ENCODE measurements around the gene GUCY1A1.

GUCY1A1 gene

GRCh38 chr4:155667568-155668511 lies 1.2 kb downstream of the GUCY1A1 start:
- TF ChIP-seq Cebpa-rat (IDR thresholded peaks at IDR 0.05) = no peak
- Histone ChIP-seq H3K4me2 (peak overlapping the region; percentile 83 to 100 (median 98)), H3K27me3 (peaks cover 39 to 64% (median 54%) of the 10 kb centered on the region in 11 experiments), H3K36me3 (no peaks in the 10 kb centered on the region), H3K4me3 (peak overlapping the region; percentile 59 to 77 (median 70)), H3K4me1 (peaks cover 4 to 27% (median 18%) of the 10 kb centered on the region in 10 experiments; a peak in 13 of 20 replicates), H3K27ac (peak overlapping the region in 9 of 11 experiments; percentile 50 to 81 (median 70); a peak in 18 of 22 replicates), H3K9me3 (replicated peaks in 1 of 11) (no peaks in the 10 kb centered on the region), H3K9ac (peak overlapping the region; percentile 51 to 81 (median 76); a peak in 21 of 22 replicates), H4K20me1 (no peaks in the 10 kb centered on the region; a peak in 1 of 22 replicates)

DNA sequence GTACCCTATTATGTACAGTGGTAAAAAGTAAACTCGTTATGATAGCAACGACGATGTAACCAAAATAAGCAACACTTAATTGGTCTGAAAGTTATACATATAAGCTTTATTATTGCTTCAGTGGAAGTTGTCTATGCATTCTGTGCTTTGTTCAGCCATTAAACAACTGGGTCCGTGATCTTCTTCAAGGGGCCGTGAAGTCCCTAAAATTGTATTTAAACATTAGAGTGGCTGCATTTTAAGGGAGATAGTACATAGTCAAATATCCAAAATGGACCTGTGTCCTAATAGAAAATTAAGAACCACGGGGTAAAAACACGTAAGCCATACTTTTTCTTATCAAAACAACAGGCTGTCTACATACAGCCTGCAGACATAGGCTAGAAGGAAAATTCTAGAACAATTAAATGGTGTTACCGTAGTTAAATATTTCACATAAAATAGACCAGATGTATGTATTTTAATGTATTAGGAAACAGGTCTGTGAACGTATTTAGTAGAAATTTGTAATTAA lies 2.1 kb downstream of the GUCY1A1 start:
- Histone ChIP-seq H4K20me1 (no peaks in the 10 kb centered on the region; a peak in 1 of 22 replicates), H3K27ac (no peak overlapping the region; a peak in 1 of 22 replicates), H3K4me2 (peak overlapping the region; percentile 83 to 100 (median 98); a peak in 18 of 22 replicates), H3K4me1 (peaks cover 5 to 28% (median 18%) of the 10 kb centered on the region in 10 experiments; a peak in 16 of 20 replicates), H3K9me3 (replicated peaks in 1 of 11) (no peaks in the 10 kb centered on the region), H3K36me3 (no peaks in the 10 kb centered on the region), H3K27me3 (peaks cover 39 to 64% (median 54%) of the 10 kb centered on the region in 11 experiments), H3K4me3 (peak overlapping the region in 9 of 10 experiments; percentile 64 to 77 (median 70); a peak in 14 of 20 replicates), H3K9ac (peak overlapping the region in 3 of 11 experiments; percentile 9 to 81 (median 80); a peak in 5 of 22 replicates)
- TF ChIP-seq Cebpa-rat (IDR thresholded peaks at IDR 0.05) = no peak

DNA sequence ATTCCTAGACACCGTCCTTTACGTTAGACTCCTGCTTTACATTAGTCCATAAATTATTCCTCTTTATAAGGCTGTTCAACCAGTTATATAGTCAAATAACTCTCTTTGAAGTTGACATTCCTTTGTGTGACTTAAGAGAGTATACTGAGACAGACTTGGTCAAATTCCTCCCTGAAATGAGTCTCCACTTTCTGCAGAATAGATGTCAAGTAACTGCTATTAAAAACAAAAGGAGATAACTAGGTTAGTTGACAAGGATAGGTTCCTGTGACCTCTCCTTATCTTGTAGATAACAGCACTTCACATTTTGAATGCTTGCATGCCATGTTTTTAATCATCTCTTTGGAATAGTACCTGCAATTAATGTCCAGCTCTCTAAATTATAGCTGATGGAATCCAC lies 5.7 kb downstream of the GUCY1A1 start:
- H3K9me3 ChIP-seq (replicated peaks in 1 of 11) = no peaks in the 10 kb centered on the region
- no peak for TF ChIP-seq Cebpa-rat (IDR thresholded peaks at IDR 0.05)
- H3K4me2 ChIP-seq = no peak overlapping the region
- peaks cover 0 to 56% (median 38%) of the 10 kb centered on the region in 10 experiments; a peak in 18 of 20 replicates for H3K4me1 ChIP-seq
- H3K27me3 ChIP-seq = peaks cover 17 to 34% (median 28%) of the 10 kb centered on the region in 11 experiments
- no peak overlapping the region for H3K27ac ChIP-seq
- no peak overlapping the region for H3K4me3 ChIP-seq
- H3K9ac ChIP-seq = no peak overlapping the region
- H3K36me3 ChIP-seq = no peaks in the 10 kb centered on the region
- H4K20me1 ChIP-seq = no peaks in the 10 kb centered on the region; a peak in 1 of 22 replicates

GRCh38 chr4:155673453-155673979 lies 6.9 kb downstream of the GUCY1A1 start:
- Histone ChIP-seq H3K9me3 (replicated peaks in 1 of 11) (no peaks in the 10 kb centered on the region), H3K4me2 (peak overlapping the region in 4 of 11 experiments; percentile 17 to 80 (median 42); a peak in 5 of 22 replicates), H3K27me3 (peaks cover 5 to 22% (median 16%) of the 10 kb centered on the region in 11 experiments), H3K9ac (no peak overlapping the region), H3K36me3 (no peaks in the 10 kb centered on the region), H3K4me1 (peaks cover 0 to 50% (median 33%) of the 10 kb centered on the region in 10 experiments; a peak in 18 of 20 replicates), H3K4me3 (no peak overlapping the region), H4K20me1 (no peaks in the 10 kb centered on the region), H3K27ac (no peak overlapping the region; a peak in 1 of 22 replicates)
- no peak for TF ChIP-seq Cebpa-rat (IDR thresholded peaks at IDR 0.05)

GRCh38 chr4:155674669-155675071 lies 8.0 kb downstream of the GUCY1A1 start:
- TF ChIP-seq Cebpa-rat (IDR thresholded peaks at IDR 0.05) = no peak
- Histone ChIP-seq H4K20me1 (no peaks in the 10 kb centered on the region), H3K4me2 (peak overlapping the region in 6 of 11 experiments; percentile 39 to 85 (median 78); a peak in 12 of 22 replicates), H3K27ac (peak overlapping the region in 4 of 11 experiments; percentile 85 to 92 (median 87); a peak in 6 of 22 replicates), H3K27me3 (peaks cover 0 to 14% (median 11%) of the 10 kb centered on the region in 11 experiments; a peak in 17 of 22 replicates), H3K9ac (no peak overlapping the region), H3K4me3 (no peak overlapping the region), H3K4me1 (peaks cover 0 to 50% (median 32%) of the 10 kb centered on the region in 10 experiments; a peak in 18 of 20 replicates), H3K36me3 (no peaks in the 10 kb centered on the region), H3K9me3 (replicated peaks in 1 of 11) (no peaks in the 10 kb centered on the region)

DNA sequence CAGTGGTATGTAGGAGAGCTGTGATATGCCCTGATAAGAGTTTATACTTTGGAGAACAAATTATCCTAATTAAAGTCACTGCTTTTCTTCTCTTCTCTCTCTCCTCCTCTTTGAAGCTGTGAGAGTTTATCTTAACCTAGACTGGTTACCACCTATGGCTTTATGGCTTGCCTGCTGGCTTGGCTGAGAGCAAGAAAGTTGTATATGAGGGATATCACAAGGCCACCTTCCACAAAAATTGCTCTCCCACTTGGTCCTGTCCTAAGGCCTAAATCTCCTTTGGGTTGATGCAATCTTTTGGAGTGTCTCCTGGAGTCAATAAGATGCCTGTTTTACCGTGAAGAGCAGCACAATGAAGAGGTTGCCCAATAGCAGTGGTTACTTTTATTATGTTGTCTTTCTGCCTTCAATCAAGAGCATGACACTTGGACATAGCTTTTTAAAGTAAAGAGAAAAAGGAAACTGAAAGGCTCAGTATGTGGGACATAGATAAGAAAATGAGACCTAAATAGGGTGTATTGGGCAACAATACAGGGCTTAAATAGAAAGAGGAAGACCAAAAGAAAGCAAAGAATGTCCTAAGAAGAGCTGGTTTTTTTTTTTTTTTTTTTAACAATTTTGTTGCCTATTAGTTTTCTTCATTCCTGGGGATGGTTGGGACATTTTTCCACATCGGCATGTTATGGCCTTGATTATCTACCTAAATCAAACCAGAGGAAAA lies 9.2 kb downstream of the GUCY1A1 start:
- Histone ChIP-seq H4K20me1 (no peaks in the 10 kb centered on the region), H3K27ac (peak overlapping the region in 10 of 11 experiments; percentile 20 to 92 (median 81); a peak in 17 of 22 replicates)

DNA sequence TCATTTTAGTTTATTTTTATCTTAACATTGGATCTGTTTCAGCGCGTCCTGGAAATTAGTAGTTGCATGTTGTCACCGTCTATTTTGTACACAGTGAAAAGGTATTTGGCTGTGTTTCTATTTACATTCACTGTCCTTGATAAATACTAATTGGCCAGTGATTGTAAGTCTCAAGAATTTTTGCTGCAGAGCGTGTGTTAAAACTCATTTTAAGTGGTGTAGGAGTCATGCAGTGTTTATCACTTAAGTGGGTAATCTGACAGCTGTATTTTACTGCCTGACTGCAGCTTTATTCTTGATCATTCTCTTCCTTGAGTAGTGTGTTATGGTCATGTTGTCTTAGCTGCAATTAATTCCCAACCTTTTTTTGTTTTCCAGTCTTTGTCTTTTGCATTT lies 9.8 kb downstream of the GUCY1A1 start:
- no peaks in the 10 kb centered on the region for H3K27me3 ChIP-seq
- H3K4me2 ChIP-seq = peak overlapping the region; percentile 19 to 85 (median 76); a peak in 20 of 22 replicates
- H3K4me1 ChIP-seq = peaks cover 0 to 50% (median 32%) of the 10 kb centered on the region in 10 experiments; a peak in 18 of 20 replicates

More for the DNA sequence above, 9.2 kb downstream of the GUCY1A1 start:
- peak overlapping the region in 8 of 11 experiments; percentile 32 to 75 (median 60); a peak in 15 of 22 replicates for H3K9ac ChIP-seq
- no peaks in the 10 kb centered on the region for H3K9me3 ChIP-seq (replicated peaks in 1 of 11)
- H3K27me3 ChIP-seq = peaks cover 0 to 3% (median 0%) of the 10 kb centered on the region in 11 experiments; a peak in 7 of 22 replicates
- H3K4me1 ChIP-seq = peaks cover 0 to 50% (median 32%) of the 10 kb centered on the region in 10 experiments; a peak in 18 of 20 replicates
- H3K36me3 ChIP-seq = no peaks in the 10 kb centered on the region
- peak in 10 of 11 experiments; percentile 6 to 98 (median 84); a peak in 17 of 22 replicates for TF ChIP-seq Cebpa-rat (IDR thresholded peaks at IDR 0.05)
- H3K4me2 ChIP-seq = peak overlapping the region; percentile 19 to 85 (median 76); a peak in 21 of 22 replicates
- peak overlapping the region in 2 of 10 experiments; percentile 6 to 39; a peak in 3 of 20 replicates for H3K4me3 ChIP-seq

GRCh38 chr4:155678011-155678410 lies 11.4 kb downstream of the GUCY1A1 start:
- Histone ChIP-seq H3K4me1 (peaks cover 0 to 57% (median 34%) of the 10 kb centered on the region in 10 experiments; a peak in 18 of 20 replicates), H3K4me2 (no peak overlapping the region), H3K9ac (no peak overlapping the region), H3K27me3 (no peaks in the 10 kb centered on the region), H3K4me3 (no peak overlapping the region), H3K9me3 (replicated peaks in 1 of 11) (no peaks in the 10 kb centered on the region), H3K27ac (no peak overlapping the region), H3K36me3 (no peaks in the 10 kb centered on the region), H4K20me1 (no peaks in the 10 kb centered on the region)
- TF ChIP-seq Cebpa-rat (IDR thresholded peaks at IDR 0.05) = no peak

More for the DNA sequence above, 9.8 kb downstream of the GUCY1A1 start:
- H3K9me3 ChIP-seq (replicated peaks in 1 of 11) = no peaks in the 10 kb centered on the region
- H3K4me3 ChIP-seq = peak overlapping the region in 1 of 10 experiments; percentile 39; a peak in 3 of 20 replicates
- H3K27ac ChIP-seq = peak overlapping the region in 8 of 11 experiments; percentile 56 to 92 (median 84); a peak in 16 of 22 replicates
- H4K20me1 ChIP-seq = no peaks in the 10 kb centered on the region
- H3K9ac ChIP-seq = peak overlapping the region in 6 of 11 experiments; percentile 21 to 74 (median 54); a peak in 9 of 22 replicates
- no peak for TF ChIP-seq Cebpa-rat (IDR thresholded peaks at IDR 0.05)
- no peaks in the 10 kb centered on the region for H3K36me3 ChIP-seq
